MM.1S (cell line): ENCODE data around the gene OR8H3.
"Not testable (repeated sequence)": the region's sequence is repeated elsewhere in the genome, so short reads cannot be mapped to it uniquely, and the experiment has no call there.

Source experiments
- CTCF ChIP-seq: fragments of 300-600 bp; sonication (generic); IDR thresholded peaks from 2 replicates; pipeline ENCODE4 v1.5.1; 2016; ENCODE audit warnings: antibody characterized with exemption, low read length, mixed read lengths
- EZH2 ChIP-seq: fragments of 300-600 bp; sonication (generic); optimal IDR thresholded peaks from 2 replicates; pipeline ENCODE3; 2017; ENCODE audit warnings: low read depth, mild to moderate bottlenecking, antibody characterized with exemption, low read length, mixed read lengths
- EZH2phosphoT487 ChIP-seq: fragments of 300-600 bp; sonication (generic); IDR thresholded peaks from 2 replicates; pipeline ENCODE4 v1.6.1; 2018; ENCODE audit warnings: antibody characterized with exemption, low read length

DNA sequence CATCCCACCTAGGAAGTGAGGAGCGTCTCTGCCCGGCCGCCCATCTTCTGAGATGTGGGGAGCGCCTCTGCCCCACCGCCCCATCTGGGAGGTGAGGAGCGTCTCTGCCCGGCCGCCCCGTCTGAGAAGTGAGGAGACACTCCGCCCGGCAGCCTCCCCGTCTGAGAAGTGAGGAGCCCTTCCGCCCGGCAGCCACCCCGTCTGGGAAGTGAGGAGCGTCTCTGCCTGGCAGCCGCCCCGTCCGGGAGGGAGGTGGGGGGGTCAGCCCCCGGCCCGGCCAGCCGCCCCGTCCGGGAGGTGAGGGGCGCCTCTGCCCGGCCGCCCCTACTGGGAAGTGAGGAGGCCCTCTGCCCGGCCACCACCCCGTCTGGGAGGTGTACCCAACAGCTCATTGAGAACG is 21.5 kb downstream of the OR8H3 start:
- not testable (repeated sequence) for TF ChIP-seq CTCF, EZH2phosphoT487, EZH2
